ENCODE results near the gene INSYN1. TPM values are rescaled to one million over a fixed set of nuclear protein-coding genes. Genes with fewer than 3 reads are reported as not detected.

Gene INSYN1, protein sequence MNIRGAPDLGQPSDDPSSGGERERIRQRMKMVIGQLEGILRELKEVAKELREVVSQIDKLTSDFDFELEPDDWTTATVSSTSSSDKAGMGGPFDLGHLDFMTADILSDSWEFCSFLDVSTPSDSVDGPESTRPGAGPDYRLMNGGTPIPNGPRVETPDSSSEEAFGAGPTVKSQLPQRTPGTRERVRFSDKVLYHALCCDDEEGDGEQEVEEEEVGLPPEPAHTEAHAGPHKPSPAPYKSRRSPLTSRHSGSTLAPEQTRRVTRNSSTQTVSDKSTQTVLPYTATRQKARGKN
- 11.7 to 13.2 TPM (median 12.7 TPM) in 3 replicates for total RNA-seq

DNA sequence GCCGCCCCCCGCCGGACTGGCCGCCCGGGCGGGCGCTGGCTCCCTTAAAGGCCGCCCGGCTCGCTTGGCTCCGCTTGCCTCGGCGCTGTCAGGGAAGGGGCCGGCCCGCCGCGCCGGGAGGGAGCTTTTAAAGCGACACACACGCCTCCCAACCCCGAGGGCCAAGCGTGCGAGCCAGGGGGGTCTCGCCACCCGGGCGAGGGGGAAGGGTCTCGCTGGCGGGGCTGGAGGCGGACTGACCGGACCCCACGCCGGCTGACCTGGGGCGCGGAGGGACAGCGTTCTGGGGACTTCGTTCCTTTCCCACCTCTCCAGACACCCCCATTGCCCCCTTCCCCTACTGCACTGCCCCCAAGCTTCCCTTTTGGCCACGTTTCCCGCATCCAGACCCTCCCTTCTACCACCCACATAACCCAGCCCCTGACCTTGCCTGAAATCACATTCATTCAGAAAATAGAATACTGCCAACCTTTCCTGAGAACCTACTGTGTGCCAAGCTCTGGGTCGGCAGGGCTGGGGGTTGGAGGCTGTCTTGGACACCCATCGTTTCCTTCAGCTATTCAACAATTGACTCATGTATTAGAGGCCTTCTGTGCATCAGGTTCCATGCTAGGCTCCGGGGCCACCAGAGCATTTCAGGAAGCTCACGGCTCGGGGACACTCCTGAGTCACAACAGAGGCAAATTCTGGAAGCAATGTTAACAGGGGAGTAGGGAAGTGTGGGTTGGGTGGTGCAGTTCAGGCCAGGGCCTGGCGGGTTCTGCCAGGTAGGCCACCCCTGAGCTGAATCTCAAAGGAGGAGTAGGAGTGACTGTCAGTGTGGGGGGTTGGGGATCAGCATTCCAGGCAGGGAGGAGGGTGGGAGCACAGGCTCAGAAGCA is at the start of gene INSYN1:
Gene INSYN1 (minus strand): TSS at position 102 of the 881 bp plus-strand sequence. CDS start 2,221 bp downstream, outside the sequence.
- Mint-ChIP-seq H3K4me1 (peaks cover 22% of the 10 kb centered on the region), H3K27ac (peak within 1 kb of the TSS; percentile 51), H3K36me3 (no peaks in the 10 kb centered on the region), H3K27me3 (ENCODE audit: low read depth) (peaks cover 46% of the 10 kb centered on the region), H3K4me3 (peak within 1 kb of the TSS; percentile 70), H3K9me3 (no peaks in the 10 kb centered on the region)
- peak in 1 of 2 experiments; percentile 50 for DNase-seq (ENCODE audit: low spot score in 2 of 2, unreplicated experiment in 2 of 2)
- TF ChIP-seq, protein P1, sequence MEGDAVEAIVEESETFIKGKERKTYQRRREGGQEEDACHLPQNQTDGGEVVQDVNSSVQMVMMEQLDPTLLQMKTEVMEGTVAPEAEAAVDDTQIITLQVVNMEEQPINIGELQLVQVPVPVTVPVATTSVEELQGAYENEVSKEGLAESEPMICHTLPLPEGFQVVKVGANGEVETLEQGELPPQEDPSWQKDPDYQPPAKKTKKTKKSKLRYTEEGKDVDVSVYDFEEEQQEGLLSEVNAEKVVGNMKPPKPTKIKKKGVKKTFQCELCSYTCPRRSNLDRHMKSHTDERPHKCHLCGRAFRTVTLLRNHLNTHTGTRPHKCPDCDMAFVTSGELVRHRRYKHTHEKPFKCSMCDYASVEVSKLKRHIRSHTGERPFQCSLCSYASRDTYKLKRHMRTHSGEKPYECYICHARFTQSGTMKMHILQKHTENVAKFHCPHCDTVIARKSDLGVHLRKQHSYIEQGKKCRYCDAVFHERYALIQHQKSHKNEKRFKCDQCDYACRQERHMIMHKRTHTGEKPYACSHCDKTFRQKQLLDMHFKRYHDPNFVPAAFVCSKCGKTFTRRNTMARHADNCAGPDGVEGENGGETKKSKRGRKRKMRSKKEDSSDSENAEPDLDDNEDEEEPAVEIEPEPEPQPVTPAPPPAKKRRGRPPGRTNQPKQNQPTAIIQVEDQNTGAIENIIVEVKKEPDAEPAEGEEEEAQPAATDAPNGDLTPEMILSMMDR (IDR thresholded peaks at IDR 0.05; ENCODE audit: unreplicated experiment): no peak

DNA sequence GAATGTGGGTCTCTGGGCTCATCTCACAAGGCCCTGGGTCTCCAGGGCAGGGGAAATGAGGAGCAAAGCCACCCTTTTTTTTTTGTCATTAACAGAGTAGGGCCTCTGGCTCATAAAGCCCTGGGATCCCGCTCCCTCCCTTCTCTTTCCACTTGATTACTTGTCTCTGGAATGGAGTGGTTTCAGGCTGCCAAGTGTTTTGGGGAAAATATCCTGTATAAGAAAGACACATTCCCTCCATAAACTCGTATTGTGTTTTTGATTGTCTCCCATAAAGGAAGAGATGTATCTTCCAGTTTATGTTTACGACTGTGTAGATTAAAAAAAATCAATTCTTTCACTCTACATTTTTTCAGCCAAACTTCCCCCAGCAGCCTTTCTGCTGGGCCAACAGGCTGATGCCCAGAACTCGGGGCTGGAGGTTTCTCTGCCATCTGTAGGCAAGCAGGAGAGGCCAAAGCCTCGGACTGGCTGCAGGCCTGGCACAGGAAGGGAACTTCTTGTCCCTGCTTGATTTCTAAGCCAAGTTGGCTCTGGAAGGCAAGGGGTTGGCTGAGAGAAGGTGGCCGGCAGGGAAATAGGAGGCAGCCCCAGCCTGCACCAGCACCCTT is 49.4 kb upstream of the INSYN1 start:
- Mint-ChIP-seq H3K4me1 (peaks cover 21% of the 10 kb centered on the region), H3K4me3 (no peak overlapping the region), H3K36me3 (no peaks in the 10 kb centered on the region), H3K9me3 (no peaks in the 10 kb centered on the region), H3K27me3 (ENCODE audit: low read depth) (peaks cover 3% of the 10 kb centered on the region), H3K27ac (peak overlapping the region; percentile 64)
- TF ChIP-seq, protein P1 (IDR thresholded peaks at IDR 0.05; ENCODE audit: unreplicated experiment): no peak
- no peak for DNase-seq (ENCODE audit: low spot score in 2 of 2, unreplicated experiment in 2 of 2)

DNA sequence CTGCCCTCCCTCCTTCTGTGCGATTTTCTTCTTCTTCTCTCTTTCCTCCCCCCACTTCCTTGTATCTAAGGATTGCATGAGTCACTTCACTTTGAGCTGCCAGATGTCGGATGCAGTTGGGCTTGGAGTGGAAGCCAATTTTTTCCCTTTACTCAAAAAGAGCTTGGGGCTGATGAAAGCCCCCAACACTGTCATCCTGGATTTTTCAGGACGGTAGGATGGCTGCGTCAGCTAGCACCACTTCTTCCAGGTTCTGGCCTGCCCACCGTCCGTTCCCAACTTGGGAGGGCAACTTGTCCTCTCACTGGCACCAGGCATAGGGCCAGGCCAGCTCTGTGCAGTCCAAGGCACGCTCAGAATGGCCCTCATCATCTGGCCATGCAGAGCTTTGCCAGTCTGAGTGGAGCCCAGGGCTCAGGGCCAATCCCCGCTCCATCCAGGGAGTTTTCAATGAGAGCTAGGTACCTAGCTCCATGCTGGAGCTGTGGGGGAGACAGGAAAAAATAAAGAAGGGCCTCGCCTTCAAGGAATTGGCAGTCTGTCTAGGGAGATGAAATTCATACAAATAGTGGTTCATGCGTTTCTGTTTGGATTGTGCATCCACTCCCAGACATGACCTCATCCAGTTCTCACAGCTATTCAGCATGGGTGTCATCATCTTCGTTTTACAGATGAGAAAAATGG is 47.7 kb upstream of the INSYN1 start:
- H3K4me3 Mint-ChIP-seq: no peak overlapping the region
- no peaks in the 10 kb centered on the region for H3K36me3 Mint-ChIP-seq
- peak overlapping the region; percentile 70 for H3K27ac Mint-ChIP-seq
- DNase-seq (ENCODE audit: low spot score in 2 of 2, unreplicated experiment in 2 of 2): no peak
- peaks cover 1% of the 10 kb centered on the region for H3K27me3 Mint-ChIP-seq (ENCODE audit: low read depth)
- TF ChIP-seq, protein P1 (IDR thresholded peaks at IDR 0.05; ENCODE audit: unreplicated experiment): no peak
- no peaks in the 10 kb centered on the region for H3K9me3 Mint-ChIP-seq
- peaks cover 21% of the 10 kb centered on the region for H3K4me1 Mint-ChIP-seq

DNA sequence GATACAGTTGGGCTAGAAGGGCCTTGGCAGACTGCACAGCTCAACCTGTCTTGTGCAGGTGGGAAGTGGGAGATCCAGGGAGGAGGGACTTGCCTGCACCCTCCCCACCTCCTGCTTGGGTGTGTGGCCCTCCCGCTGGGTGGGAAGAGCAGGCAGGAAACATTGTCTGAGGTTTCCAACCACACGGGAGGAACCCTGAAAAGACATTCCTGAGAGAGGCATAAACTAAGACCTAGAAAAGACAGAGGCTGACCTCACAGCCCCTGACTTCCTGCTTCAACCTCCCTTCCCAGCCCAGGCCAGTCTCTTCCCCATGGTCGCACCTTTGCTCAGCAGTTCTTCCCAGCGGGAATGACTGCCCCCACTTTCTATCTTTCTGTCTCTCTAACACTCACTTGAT is 46.3 kb upstream of the INSYN1 start:
- Mint-ChIP-seq H3K27ac (no peak overlapping the region), H3K4me1 (peaks cover 21% of the 10 kb centered on the region), H3K36me3 (no peaks in the 10 kb centered on the region), H3K27me3 (ENCODE audit: low read depth) (no peaks in the 10 kb centered on the region), H3K9me3 (no peaks in the 10 kb centered on the region), H3K4me3 (no peak overlapping the region)
- no peak for DNase-seq (ENCODE audit: low spot score in 2 of 2, unreplicated experiment in 2 of 2)
- TF ChIP-seq, protein P1 (IDR thresholded peaks at IDR 0.05; ENCODE audit: unreplicated experiment): no peak
